ENCODE data around the gene FBL. TPM values are rescaled to one million over a fixed set of nuclear protein-coding genes. Genes with fewer than 3 reads are reported as not detected.
"Not testable (repeated sequence)": the region's sequence is repeated elsewhere in the genome, so short reads cannot be mapped to it uniquely, and the experiment has no call there.

The FBL gene
- polyA plus RNA-seq (2011; rRNA removed): 716 and 970 TPM in 2 replicates
- 1,482 and 1,602 TPM in 2 replicates for polyA plus RNA-seq (2012; cell fraction: cytosol; rRNA removed)
- 1,051 and 1,057 TPM in 2 replicates for polyA plus RNA-seq (2012; cell fraction: nucleus; rRNA removed)
- 1,011 to 1,141 TPM (median 1,077 TPM) in 3 replicates for polyA plus RNA-seq (2017; fragmentation: RNase III; extraction: RNeasy Plus Mini Kit Qiagen cat#74134 plus additional on column Dnase treatment)
- polyA minus RNA-seq (2011; rRNA and poly(A)+ RNA removed): 1,036 and 1,137 TPM in 2 replicates

DNA sequence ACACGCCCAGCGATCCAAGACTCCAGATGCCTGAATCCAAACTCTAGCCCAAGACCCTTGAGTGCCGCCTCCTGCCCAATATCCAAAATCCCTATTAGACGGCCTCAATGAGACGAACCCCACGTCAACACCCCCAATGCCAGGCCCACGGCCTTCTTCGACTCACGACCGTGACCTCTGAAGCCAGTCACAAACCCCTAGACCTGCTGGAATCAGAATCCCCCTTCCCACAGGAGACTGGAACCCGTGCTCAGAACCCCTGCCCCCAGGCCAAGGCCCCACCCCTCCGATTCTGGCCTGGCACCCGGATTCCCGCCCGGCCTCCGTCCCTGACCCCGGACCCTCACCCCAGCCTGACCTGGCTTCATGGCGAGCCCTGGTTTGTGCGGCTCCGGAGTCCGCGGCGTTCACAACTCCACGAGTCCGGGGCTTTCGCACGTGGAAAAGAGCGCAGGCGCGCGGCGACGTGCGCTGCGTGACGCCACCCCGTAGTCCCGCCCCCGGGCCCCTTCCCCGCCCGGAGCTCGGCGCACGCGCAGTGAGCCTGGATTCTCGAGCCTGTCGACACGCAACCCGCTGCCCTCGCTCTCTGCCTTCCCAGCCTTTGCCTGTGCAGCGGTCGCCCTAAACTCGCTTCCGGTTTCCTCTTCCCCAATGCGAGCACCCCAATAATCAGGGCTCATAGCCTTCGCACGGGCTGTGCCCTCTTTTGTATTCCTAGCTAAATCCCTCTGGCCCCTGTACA, at the start of gene FBL:
FBL (minus strand) TSS at position 447 of the 745 bp plus-strand sequence; CDS start at position 368, 79 bp downstream.
- WGBS (ENCODE audit: missing lambda C conversion rate): under 1% methylated on average over 38 of the region's 57 CpGs
- TF ChIP-seq ZFP36 (IDR thresholded peaks at IDR 0.05; ENCODE audit: borderline replicate concordance, partially characterized antibody): no peak
- peak; percentile 99 for TF ChIP-seq MYC (IDR thresholded peaks at IDR 0.05; ENCODE audit: borderline replicate concordance, low read length)
- TF ChIP-seq, protein P1, sequence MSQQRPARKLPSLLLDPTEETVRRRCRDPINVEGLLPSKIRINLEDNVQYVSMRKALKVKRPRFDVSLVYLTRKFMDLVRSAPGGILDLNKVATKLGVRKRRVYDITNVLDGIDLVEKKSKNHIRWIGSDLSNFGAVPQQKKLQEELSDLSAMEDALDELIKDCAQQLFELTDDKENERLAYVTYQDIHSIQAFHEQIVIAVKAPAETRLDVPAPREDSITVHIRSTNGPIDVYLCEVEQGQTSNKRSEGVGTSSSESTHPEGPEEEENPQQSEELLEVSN (IDR thresholded peaks at IDR 0.05; ENCODE audit: borderline replicate concordance, low read depth): peak; percentile 93
- TF ChIP-seq JUN (IDR thresholded peaks at IDR 0.05): peak; percentile 92 to 98; a peak in 4 of 5 replicates
- TF ChIP-seq GATA3 (IDR thresholded peaks at IDR 0.05; ENCODE audit: borderline replicate concordance): peak; percentile 52; the same call in 1 of the 2 replicates
- TF ChIP-seq HES2 (IDR thresholded peaks at IDR 0.05): no peak
- peak; percentile 31; the same call in 1 of the 2 replicates for TF ChIP-seq RARB (CRISPR knock-in tag; IDR thresholded peaks at IDR 0.05)
- TF ChIP-seq MAX (IDR thresholded peaks at IDR 0.05): peak; percentile 99
- TF ChIP-seq, protein P2, sequence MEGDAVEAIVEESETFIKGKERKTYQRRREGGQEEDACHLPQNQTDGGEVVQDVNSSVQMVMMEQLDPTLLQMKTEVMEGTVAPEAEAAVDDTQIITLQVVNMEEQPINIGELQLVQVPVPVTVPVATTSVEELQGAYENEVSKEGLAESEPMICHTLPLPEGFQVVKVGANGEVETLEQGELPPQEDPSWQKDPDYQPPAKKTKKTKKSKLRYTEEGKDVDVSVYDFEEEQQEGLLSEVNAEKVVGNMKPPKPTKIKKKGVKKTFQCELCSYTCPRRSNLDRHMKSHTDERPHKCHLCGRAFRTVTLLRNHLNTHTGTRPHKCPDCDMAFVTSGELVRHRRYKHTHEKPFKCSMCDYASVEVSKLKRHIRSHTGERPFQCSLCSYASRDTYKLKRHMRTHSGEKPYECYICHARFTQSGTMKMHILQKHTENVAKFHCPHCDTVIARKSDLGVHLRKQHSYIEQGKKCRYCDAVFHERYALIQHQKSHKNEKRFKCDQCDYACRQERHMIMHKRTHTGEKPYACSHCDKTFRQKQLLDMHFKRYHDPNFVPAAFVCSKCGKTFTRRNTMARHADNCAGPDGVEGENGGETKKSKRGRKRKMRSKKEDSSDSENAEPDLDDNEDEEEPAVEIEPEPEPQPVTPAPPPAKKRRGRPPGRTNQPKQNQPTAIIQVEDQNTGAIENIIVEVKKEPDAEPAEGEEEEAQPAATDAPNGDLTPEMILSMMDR (IDR thresholded peaks at IDR 0.05): no peak; the same call in 2 of the 3 replicates
- TF ChIP-seq USF2 (IDR thresholded peaks at IDR 0.05): peak; percentile 27; the same call in 1 of the 2 replicates
- peak; percentile 99 for TF ChIP-seq POLR2A (IDR thresholded peaks at IDR 0.05; ENCODE audit: low read length)
- peak; percentile 97 for TF ChIP-seq PHF8 (IDR thresholded peaks at IDR 0.05; ENCODE audit: borderline replicate concordance, low read depth)
- TF ChIP-seq, protein P3, sequence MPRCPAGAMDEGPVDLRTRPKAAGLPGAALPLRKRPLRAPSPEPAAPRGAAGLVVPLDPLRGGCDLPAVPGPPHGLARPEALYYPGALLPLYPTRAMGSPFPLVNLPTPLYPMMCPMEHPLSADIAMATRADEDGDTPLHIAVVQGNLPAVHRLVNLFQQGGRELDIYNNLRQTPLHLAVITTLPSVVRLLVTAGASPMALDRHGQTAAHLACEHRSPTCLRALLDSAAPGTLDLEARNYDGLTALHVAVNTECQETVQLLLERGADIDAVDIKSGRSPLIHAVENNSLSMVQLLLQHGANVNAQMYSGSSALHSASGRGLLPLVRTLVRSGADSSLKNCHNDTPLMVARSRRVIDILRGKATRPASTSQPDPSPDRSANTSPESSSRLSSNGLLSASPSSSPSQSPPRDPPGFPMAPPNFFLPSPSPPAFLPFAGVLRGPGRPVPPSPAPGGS (IDR thresholded peaks at IDR 0.05): peak; percentile 97
- TF ChIP-seq NFE2L2 (conservative IDR thresholded peaks at IDR 0.05; ENCODE audit: low read length): 0 out of 2 replicates have a peak, but pooled peaks have one; percentile 20
- TF ChIP-seq SMC3 (IDR thresholded peaks at IDR 0.05): peak; percentile 14; the same call in 1 of the 3 replicates
- Histone ChIP-seq H3K27ac (peak within 1 kb of the TSS; percentile 87 to 90), H3K4me1 (peaks cover 43% of the 10 kb centered on the region), H3K9me3 (no peaks in the 10 kb centered on the region), H3K4me3 (peak within 1 kb of the TSS; percentile 86), H3K4me2 (peak within 1 kb of the TSS; percentile 87)
- DNase-seq (ENCODE audit: low read depth in 1 of 2, low spot score in 1 of 2) (peak; percentile 96 to 100), ATAC-seq (peak; percentile 79 to 91), FAIRE-seq (peak; percentile 93)
- POLR2A ChIA-PET: interaction anchor here (0.6 to 6.4 kb wide), 20 partner anchors 9 to 410 kb away, joined by 3 to 97 read pairs (median 4); partner anchors contain the start of genes DYRK1B, MAP3K10, PSMC4 and RPS16
- CTCF ChIA-PET: interaction anchor here (0.6 to 11.1 kb wide), 30 partner anchors 8 to 373 kb away, joined by 3 to 137 read pairs (median 16); partner anchors contain the start of genes DYRK1B and PSMC4

DNA sequence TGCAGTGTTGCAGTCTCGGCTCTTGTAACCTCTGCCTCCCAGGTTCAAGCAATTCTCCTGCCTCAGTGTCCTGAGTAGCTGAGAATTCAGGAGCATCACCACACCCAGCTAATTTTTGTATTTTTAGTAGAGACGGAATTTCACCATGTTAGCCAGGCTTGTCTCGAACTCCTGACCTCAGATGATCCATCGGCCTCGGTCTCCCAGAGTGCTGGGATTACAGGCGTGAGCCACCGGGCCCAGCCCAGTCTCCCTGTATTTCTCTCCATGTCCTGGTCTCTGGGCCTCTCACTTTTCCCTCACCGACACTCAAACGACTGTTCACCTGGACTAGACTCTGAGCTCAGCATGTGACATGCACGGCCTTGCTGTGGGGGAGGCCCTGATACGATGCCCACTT, 48.9 kb upstream of the FBL start:
- H3K9me3 ChIP-seq; POLR2A ChIA-PET; H3K4me3 ChIP-seq; CTCF ChIA-PET; DNase-seq (ENCODE audit: low read depth in 1 of 2, low spot score in 1 of 2); H3K27ac ChIP-seq; H3K4me1 ChIP-seq; FAIRE-seq; ATAC-seq; H3K4me2 ChIP-seq: not testable (repeated sequence)
- WGBS (ENCODE audit: missing lambda C conversion rate): no CpG with 5 or more reads among the region's 11 CpGs

GRCh38 chr19:39894236-39894606, 48.0 kb upstream of the FBL start:
- CTCF ChIA-PET: interaction anchor here (4.9 kb wide), 1 partner anchor 76 kb away, joined by 33 read pairs; the partner anchor contains the start of gene PSMC4

DNA sequence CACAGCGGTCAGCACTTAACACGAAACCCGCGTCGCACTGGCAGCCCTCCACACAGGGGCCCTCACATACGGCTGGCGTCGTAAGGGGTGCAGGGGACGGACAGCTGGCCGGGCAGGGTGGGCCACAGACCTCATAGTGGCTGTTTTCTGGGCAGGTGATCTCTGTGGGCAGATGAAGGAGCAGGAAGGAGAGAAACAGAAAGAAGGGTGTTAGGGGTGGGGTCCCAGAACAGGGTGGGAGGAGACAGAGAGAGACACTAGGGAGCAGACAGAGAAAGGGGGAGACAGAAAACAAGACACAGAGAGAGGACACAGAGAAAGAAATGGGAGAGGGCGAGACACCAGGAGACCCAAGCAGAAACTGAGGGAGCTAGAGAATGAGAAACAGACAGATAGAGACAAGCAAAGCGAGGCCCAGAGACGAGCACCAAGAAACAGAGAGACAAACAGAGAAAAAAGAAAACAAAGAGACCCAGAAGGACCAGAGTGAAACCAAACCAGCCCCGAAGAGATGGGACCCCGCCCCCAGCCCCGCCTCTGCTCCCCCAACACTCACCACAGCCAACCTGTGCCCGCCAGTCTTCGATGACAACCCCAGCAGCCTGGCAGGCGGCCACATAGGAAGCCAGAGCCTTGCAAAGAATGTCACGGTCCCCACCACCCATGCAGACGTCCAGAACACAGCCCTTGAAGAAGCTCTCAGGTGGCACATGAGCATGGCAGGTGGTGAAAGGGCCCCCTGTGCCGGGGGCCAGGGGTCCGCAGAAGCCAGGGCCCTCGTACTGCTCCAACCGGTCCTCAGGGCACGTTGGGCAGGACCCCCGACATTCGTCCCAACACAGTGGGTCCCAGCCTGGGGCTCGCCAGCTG, 47.4 kb upstream of the FBL start:
- peak in 1 of 2 experiments; percentile 1; a peak in 1 of 6 replicates for ATAC-seq
- DNase-seq (ENCODE audit: low read depth in 1 of 2, low spot score in 1 of 2); H3K4me3 ChIP-seq; POLR2A ChIA-PET; FAIRE-seq; H3K4me2 ChIP-seq; H3K27ac ChIP-seq; H3K9me3 ChIP-seq; H3K4me1 ChIP-seq: not testable (repeated sequence)
- 76% methylated on average over 28 of the region's 29 CpGs for WGBS (ENCODE audit: missing lambda C conversion rate)
- CTCF ChIA-PET: interaction anchor here (2.8 to 4.9 kb wide), 2 partner anchors 15 to 76 kb away, joined by 10 to 33 read pairs; partner anchors contain the start of gene PSMC4

More at GRCh38 chr19:39894236-39894606, 48.0 kb upstream of the FBL start:
- H3K27ac ChIP-seq; H3K4me3 ChIP-seq; H3K4me1 ChIP-seq; DNase-seq (ENCODE audit: low read depth in 1 of 2, low spot score in 1 of 2); H3K4me2 ChIP-seq; POLR2A ChIA-PET; ATAC-seq; H3K9me3 ChIP-seq; FAIRE-seq: not testable (repeated sequence)
- no CpG with 5 or more reads among the region's 16 CpGs for WGBS (ENCODE audit: missing lambda C conversion rate)

GRCh38 chr19:39892506-39892902, 46.3 kb upstream of the FBL start:
- CTCF ChIA-PET: interaction anchor here (0.7 to 4.9 kb wide), 5 partner anchors 14 to 124 kb away, joined by 3 to 33 read pairs (median 5); partner anchors contain the start of gene PSMC4
- H3K4me3 ChIP-seq; H3K9me3 ChIP-seq; H3K4me1 ChIP-seq; FAIRE-seq; H3K4me2 ChIP-seq; POLR2A ChIA-PET; H3K27ac ChIP-seq; DNase-seq (ENCODE audit: low read depth in 1 of 2, low spot score in 1 of 2): not testable (repeated sequence)
- WGBS (ENCODE audit: missing lambda C conversion rate): 63% methylated on average over 5 of the region's 5 CpGs
- ATAC-seq: peak; percentile 1 to 6; a peak in 3 of 6 replicates

Data from A549 (cell line).